ENCODE data around the gene LYRM9. TPM values are rescaled to one million over a fixed set of nuclear protein-coding genes. Genes with fewer than 3 reads are reported as not detected.
"Not testable (repeated sequence)": the region's sequence is repeated elsewhere in the genome, so short reads cannot be mapped to it uniquely, and the experiment has no call there.

LYRM9 gene
- total and polyA plus RNA-seq, 10 of the 15 experiments (the other 5 are each of a cell fraction or from before 2014, with no cell fraction given) = 1.8 to 8.3 (median 4.6) TPM

GRCh38 chr17:27846808-27847307 lies 46.3 kb downstream of the LYRM9 start:
- DNase-seq (ENCODE audit: low read depth, low spot score); H3K27ac ChIP-seq (ENCODE audit: control insufficient read depth, insufficient read depth); POLR2A ChIA-PET: not testable (repeated sequence)

GRCh38 chr17:27846042-27846655 lies 47.0 kb downstream of the LYRM9 start:
- Histone ChIP-seq H4K20me1 (ENCODE audit: control insufficient read depth, insufficient read depth) (no peaks in the 10 kb centered on the region), H3K4me2 (ENCODE audit: control insufficient read depth, insufficient read depth) (no peak overlapping the region), H3K27me3 (replicated peaks in 1 of 2; ENCODE audit: control insufficient read depth in 2 of 2, insufficient read depth in 2 of 2, low read length in 1 of 2) (no peaks in the 10 kb centered on the region), H3K27ac (ENCODE audit: control insufficient read depth, insufficient read depth) (no peak overlapping the region), H3K4me1 (ENCODE audit: control insufficient read depth, insufficient read depth, low read length) (peaks cover 3% of the 10 kb centered on the region; the same call in 1 of the 2 replicates), H3K9ac (ENCODE audit: control insufficient read depth, insufficient read depth, low read length) (no peak overlapping the region), H3K36me3 (ENCODE audit: control insufficient read depth in 2 of 2, insufficient read depth in 2 of 2, low read length in 1 of 2) (no peaks in the 10 kb centered on the region), H3K9me3 (replicated peaks; ENCODE audit: control insufficient read depth, insufficient read depth, low read length) (no peaks in the 10 kb centered on the region; the same call in 2 of the 3 replicates), H3K4me3 (no peak overlapping the region), H2AFZ (ENCODE audit: control insufficient read depth, low read depth, low read length) (no peak overlapping the region), H3K79me2 (ENCODE audit: control insufficient read depth, insufficient read depth, low read length) (no peaks in the 10 kb centered on the region)
- no peak for FAIRE-seq
- intact Hi-C loops (cut with micrococcal nuclease; ENCODE audit: unreplicated experiment) = no loop called here
- no peak for DNase-seq (ENCODE audit: low read depth, low spot score)
- in situ Hi-C loops (cut with MboI) = no loop called here
- no peak for ATAC-seq
- ChIA-PET POLR2A (no interaction called here), RAD21 (ENCODE audit: unreplicated experiment) (interaction anchor here (1.7 kb wide), 1 partner anchor 9 kb away, joined by 4 read pairs; no protein-coding TSS in a partner anchor), SMC1A (ENCODE audit: uncharacterized antibody, unreplicated experiment) (interaction anchor here (1.0 to 1.7 kb wide), 3 partner anchors 12 to 41 kb away, joined by 4 to 5 read pairs (median 4); no protein-coding TSS in a partner anchor), CTCF (interaction anchor here (1.3 kb wide), 1 partner anchor 38 kb away, joined by 3 read pairs; no protein-coding TSS in a partner anchor)
- 58% methylated on average over 23 of the region's 23 CpGs for WGBS (ENCODE audit: insufficient coverage, insufficient replicate concordance, low lambda C conversion rate, missing lambda C conversion rate)
- BruUV-seq (replicated peaks) = no TSS peak
- TF ChIP-seq IRF3 (IDR thresholded peaks at IDR 0.05) (no peak), GATAD2B (conservative IDR thresholded peaks at IDR 0.05; ENCODE audit: low read depth) (no peak), CUX1 (IDR thresholded peaks at IDR 0.05; ENCODE audit: insufficient replicate concordance, low read depth, low read length) (no peak)

More at GRCh38 chr17:27846808-27847307, 46.3 kb downstream of the LYRM9 start:
- H3K36me3 ChIP-seq (ENCODE audit: control insufficient read depth in 2 of 2, insufficient read depth in 2 of 2, low read length in 1 of 2); H3K9me3 ChIP-seq (replicated peaks; ENCODE audit: control insufficient read depth, insufficient read depth, low read length); H3K4me3 ChIP-seq; H3K27me3 ChIP-seq (replicated peaks in 1 of 2; ENCODE audit: control insufficient read depth in 2 of 2, insufficient read depth in 2 of 2, low read length in 1 of 2); intact Hi-C loops (cut with micrococcal nuclease; ENCODE audit: unreplicated experiment); H3K79me2 ChIP-seq (ENCODE audit: control insufficient read depth, insufficient read depth, low read length); H4K20me1 ChIP-seq (ENCODE audit: control insufficient read depth, insufficient read depth); FAIRE-seq; BruUV-seq (replicated peaks); H3K4me1 ChIP-seq (ENCODE audit: control insufficient read depth, insufficient read depth, low read length); H3K4me2 ChIP-seq (ENCODE audit: control insufficient read depth, insufficient read depth); H3K9ac ChIP-seq (ENCODE audit: control insufficient read depth, insufficient read depth, low read length); ATAC-seq; in situ Hi-C loops (cut with MboI); H2AFZ ChIP-seq (ENCODE audit: control insufficient read depth, low read depth, low read length): not testable (repeated sequence)
- ChIA-PET RAD21 (ENCODE audit: unreplicated experiment) (interaction anchor here (1.7 kb wide), 1 partner anchor 10 kb away, joined by 4 read pairs; no protein-coding TSS in a partner anchor), CTCF (interaction anchor here (0.8 to 3.1 kb wide), 3 partner anchors 33 to 41 kb away, joined by 3 to 13 read pairs (median 5); no protein-coding TSS in a partner anchor), SMC1A (ENCODE audit: uncharacterized antibody, unreplicated experiment) (interaction anchor here (1.0 to 1.7 kb wide), 3 partner anchors 12 to 41 kb away, joined by 4 to 5 read pairs (median 4); no protein-coding TSS in a partner anchor)
- WGBS (ENCODE audit: insufficient coverage, insufficient replicate concordance, low lambda C conversion rate, missing lambda C conversion rate) = 82% methylated on average over 11 of the region's 11 CpGs
- peak; percentile 32; the same call in 1 of the 2 replicates for TF ChIP-seq NFYB (IDR thresholded peaks at IDR 0.05; ENCODE audit: insufficient read depth, low read depth, low read length)

Data from GM12878 (cell line).